ENCODE results near the gene NF1. TPM values are rescaled to one million over a fixed set of nuclear protein-coding genes. Genes with fewer than 3 reads are reported as not detected.

Gene NF1
- total RNA-seq, 1 donor from 2014 or later = 30.0 TPM

- Mint-ChIP-seq H3K4me3 (no peak overlapping the region), H3K36me3 (ENCODE audit: low read depth) (peaks cover 19% of the 10 kb centered on the region), H3K27ac (no peak overlapping the region), H3K27me3 (ENCODE audit: insufficient read depth) (no peaks in the 10 kb centered on the region), H3K4me1 (ENCODE audit: low read depth) (no peaks in the 10 kb centered on the region), H3K9me3 (no peaks in the 10 kb centered on the region)
- intact Hi-C loops (cut with micrococcal nuclease) = no loop called here
- DNase-seq (ENCODE audit: low spot score) = no peak
Measured at GRCh38 chr17:31231852-31232251, 137.1 kb downstream of the NF1 start.

GRCh38 chr17:31235110-31235509, 140.3 kb downstream of the NF1 start:
- intact Hi-C loops (cut with micrococcal nuclease) = no loop called here
- H3K4me1 Mint-ChIP-seq (ENCODE audit: low read depth) = no peaks in the 10 kb centered on the region
- peaks cover 16% of the 10 kb centered on the region for H3K36me3 Mint-ChIP-seq (ENCODE audit: low read depth)
- H3K27ac Mint-ChIP-seq = no peak overlapping the region
- no peak for DNase-seq (ENCODE audit: low spot score)
- H3K4me3 Mint-ChIP-seq = no peak overlapping the region
- H3K27me3 Mint-ChIP-seq (ENCODE audit: insufficient read depth) = no peaks in the 10 kb centered on the region
- no peaks in the 10 kb centered on the region for H3K9me3 Mint-ChIP-seq

- intact Hi-C loops (cut with micrococcal nuclease) = no loop called here
- H3K36me3 Mint-ChIP-seq (ENCODE audit: low read depth) = peaks cover 14% of the 10 kb centered on the region
- H3K9me3 Mint-ChIP-seq = no peaks in the 10 kb centered on the region
- H3K27ac Mint-ChIP-seq = no peak overlapping the region
- no peak overlapping the region for H3K4me3 Mint-ChIP-seq
- peaks cover 1% of the 10 kb centered on the region for H3K4me1 Mint-ChIP-seq (ENCODE audit: low read depth)
- no peak for DNase-seq (ENCODE audit: low spot score)
- no peaks in the 10 kb centered on the region for H3K27me3 Mint-ChIP-seq (ENCODE audit: insufficient read depth)
Measured at GRCh38 chr17:31236137-31236536, 141.4 kb downstream of the NF1 start.

GRCh38 chr17:31236712-31237111, 141.9 kb downstream of the NF1 start:
- Mint-ChIP-seq H3K27ac (no peak overlapping the region), H3K27me3 (ENCODE audit: insufficient read depth) (no peaks in the 10 kb centered on the region), H3K9me3 (no peaks in the 10 kb centered on the region), H3K4me3 (no peak overlapping the region), H3K36me3 (ENCODE audit: low read depth) (peaks cover 17% of the 10 kb centered on the region), H3K4me1 (ENCODE audit: low read depth) (peaks cover 7% of the 10 kb centered on the region)
- intact Hi-C loops (cut with micrococcal nuclease) = no loop called here
- DNase-seq (ENCODE audit: low spot score) = no peak

- DNase-seq (ENCODE audit: low spot score) = no peak
- Mint-ChIP-seq H3K4me1 (ENCODE audit: low read depth) (peaks cover 8% of the 10 kb centered on the region), H3K27me3 (ENCODE audit: insufficient read depth) (no peaks in the 10 kb centered on the region), H3K27ac (no peak overlapping the region), H3K9me3 (no peaks in the 10 kb centered on the region), H3K4me3 (no peak overlapping the region), H3K36me3 (ENCODE audit: low read depth) (peaks cover 13% of the 10 kb centered on the region)
- intact Hi-C loops (cut with micrococcal nuclease) = no loop called here
Measured at GRCh38 chr17:31241116-31241515, 146.3 kb downstream of the NF1 start.

- no peaks in the 10 kb centered on the region for H3K9me3 Mint-ChIP-seq
- peaks cover 11% of the 10 kb centered on the region for H3K36me3 Mint-ChIP-seq (ENCODE audit: low read depth)
- DNase-seq (ENCODE audit: low spot score) = no peak
- no peaks in the 10 kb centered on the region for H3K27me3 Mint-ChIP-seq (ENCODE audit: insufficient read depth)
- no peak overlapping the region for H3K27ac Mint-ChIP-seq
- H3K4me1 Mint-ChIP-seq (ENCODE audit: low read depth) = no peaks in the 10 kb centered on the region
- intact Hi-C loops (cut with micrococcal nuclease) = no loop called here
- no peak overlapping the region for H3K4me3 Mint-ChIP-seq
Measured at GRCh38 chr17:31248986-31249834, 154.4 kb downstream of the NF1 start.

- intact Hi-C loops (cut with micrococcal nuclease) = no loop called here
- Mint-ChIP-seq H3K4me1 (ENCODE audit: low read depth) (no peaks in the 10 kb centered on the region), H3K4me3 (no peak overlapping the region), H3K9me3 (no peaks in the 10 kb centered on the region), H3K36me3 (ENCODE audit: low read depth) (peaks cover 6% of the 10 kb centered on the region), H3K27me3 (ENCODE audit: insufficient read depth) (no peaks in the 10 kb centered on the region), H3K27ac (no peak overlapping the region)
- no peak for DNase-seq (ENCODE audit: low spot score)
Measured at GRCh38 chr17:31249835-31250141, 155.0 kb downstream of the NF1 start.

- no peak overlapping the region for H3K27ac Mint-ChIP-seq
- no peaks in the 10 kb centered on the region for H3K27me3 Mint-ChIP-seq (ENCODE audit: insufficient read depth)
- H3K9me3 Mint-ChIP-seq = no peaks in the 10 kb centered on the region
- DNase-seq (ENCODE audit: low spot score) = no peak
- intact Hi-C loops (cut with micrococcal nuclease) = no loop called here
- peaks cover 5% of the 10 kb centered on the region for H3K36me3 Mint-ChIP-seq (ENCODE audit: low read depth)
- H3K4me3 Mint-ChIP-seq = no peak overlapping the region
- no peaks in the 10 kb centered on the region for H3K4me1 Mint-ChIP-seq (ENCODE audit: low read depth)
Measured at GRCh38 chr17:31250229-31250628, 155.5 kb downstream of the NF1 start.

GRCh38 chr17:31251105-31251969, 156.6 kb downstream of the NF1 start:
- no peaks in the 10 kb centered on the region for H3K9me3 Mint-ChIP-seq
- no peaks in the 10 kb centered on the region for H3K27me3 Mint-ChIP-seq (ENCODE audit: insufficient read depth)
- intact Hi-C loops (cut with micrococcal nuclease) = no loop called here
- H3K27ac Mint-ChIP-seq = no peak overlapping the region
- peaks cover 5% of the 10 kb centered on the region for H3K36me3 Mint-ChIP-seq (ENCODE audit: low read depth)
- DNase-seq (ENCODE audit: low spot score) = no peak
- H3K4me3 Mint-ChIP-seq = no peak overlapping the region
- H3K4me1 Mint-ChIP-seq (ENCODE audit: low read depth) = no peaks in the 10 kb centered on the region

GRCh38 chr17:31251970-31252328, 157.2 kb downstream of the NF1 start:
- DNase-seq (ENCODE audit: low spot score) = no peak
- Mint-ChIP-seq H3K9me3 (no peaks in the 10 kb centered on the region), H3K27me3 (ENCODE audit: insufficient read depth) (no peaks in the 10 kb centered on the region), H3K4me1 (ENCODE audit: low read depth) (no peaks in the 10 kb centered on the region), H3K4me3 (no peak overlapping the region), H3K36me3 (ENCODE audit: low read depth) (peaks cover 5% of the 10 kb centered on the region), H3K27ac (no peak overlapping the region)
- intact Hi-C loops (cut with micrococcal nuclease) = no loop called here

- no peak for DNase-seq (ENCODE audit: low spot score)
- H3K9me3 Mint-ChIP-seq = no peaks in the 10 kb centered on the region
- H3K4me3 Mint-ChIP-seq = no peak overlapping the region
- H3K27me3 Mint-ChIP-seq (ENCODE audit: insufficient read depth) = no peaks in the 10 kb centered on the region
- H3K36me3 Mint-ChIP-seq (ENCODE audit: low read depth) = peaks cover 5% of the 10 kb centered on the region
- H3K4me1 Mint-ChIP-seq (ENCODE audit: low read depth) = no peaks in the 10 kb centered on the region
- no peak overlapping the region for H3K27ac Mint-ChIP-seq
- intact Hi-C loops (cut with micrococcal nuclease) = no loop called here
Measured at GRCh38 chr17:31252741-31253140, 158.0 kb downstream of the NF1 start.

GRCh38 chr17:31254654-31255053, 159.9 kb downstream of the NF1 start:
- Mint-ChIP-seq H3K27me3 (ENCODE audit: insufficient read depth) (no peaks in the 10 kb centered on the region), H3K4me1 (ENCODE audit: low read depth) (no peaks in the 10 kb centered on the region), H3K36me3 (ENCODE audit: low read depth) (peaks cover under 1% of the 10 kb centered on the region), H3K27ac (no peak overlapping the region), H3K4me3 (no peak overlapping the region), H3K9me3 (no peaks in the 10 kb centered on the region)
- DNase-seq (ENCODE audit: low spot score) = no peak
- intact Hi-C loops (cut with micrococcal nuclease) = no loop called here

GRCh38 chr17:31256936-31257335, 162.2 kb downstream of the NF1 start:
- H3K27ac Mint-ChIP-seq = no peak overlapping the region
- no peaks in the 10 kb centered on the region for H3K27me3 Mint-ChIP-seq (ENCODE audit: insufficient read depth)
- H3K4me3 Mint-ChIP-seq = no peak overlapping the region
- H3K9me3 Mint-ChIP-seq = no peaks in the 10 kb centered on the region
- H3K36me3 Mint-ChIP-seq (ENCODE audit: low read depth) = no peaks in the 10 kb centered on the region
- intact Hi-C loops (cut with micrococcal nuclease) = no loop called here
- H3K4me1 Mint-ChIP-seq (ENCODE audit: low read depth) = no peaks in the 10 kb centered on the region
- DNase-seq (ENCODE audit: low spot score) = no peak
